GM10847 (cell line): ENCODE data around the gene PRRG1.

Experiments
- POLR2A ChIP-seq: IDR thresholded peaks from 2 replicates; pipeline ENCODE4 v1.6.1; 2011; ENCODE audit not compliant: insufficient read length; ENCODE audit errors: extremely low read depth

PRRG1 gene

DNA sequence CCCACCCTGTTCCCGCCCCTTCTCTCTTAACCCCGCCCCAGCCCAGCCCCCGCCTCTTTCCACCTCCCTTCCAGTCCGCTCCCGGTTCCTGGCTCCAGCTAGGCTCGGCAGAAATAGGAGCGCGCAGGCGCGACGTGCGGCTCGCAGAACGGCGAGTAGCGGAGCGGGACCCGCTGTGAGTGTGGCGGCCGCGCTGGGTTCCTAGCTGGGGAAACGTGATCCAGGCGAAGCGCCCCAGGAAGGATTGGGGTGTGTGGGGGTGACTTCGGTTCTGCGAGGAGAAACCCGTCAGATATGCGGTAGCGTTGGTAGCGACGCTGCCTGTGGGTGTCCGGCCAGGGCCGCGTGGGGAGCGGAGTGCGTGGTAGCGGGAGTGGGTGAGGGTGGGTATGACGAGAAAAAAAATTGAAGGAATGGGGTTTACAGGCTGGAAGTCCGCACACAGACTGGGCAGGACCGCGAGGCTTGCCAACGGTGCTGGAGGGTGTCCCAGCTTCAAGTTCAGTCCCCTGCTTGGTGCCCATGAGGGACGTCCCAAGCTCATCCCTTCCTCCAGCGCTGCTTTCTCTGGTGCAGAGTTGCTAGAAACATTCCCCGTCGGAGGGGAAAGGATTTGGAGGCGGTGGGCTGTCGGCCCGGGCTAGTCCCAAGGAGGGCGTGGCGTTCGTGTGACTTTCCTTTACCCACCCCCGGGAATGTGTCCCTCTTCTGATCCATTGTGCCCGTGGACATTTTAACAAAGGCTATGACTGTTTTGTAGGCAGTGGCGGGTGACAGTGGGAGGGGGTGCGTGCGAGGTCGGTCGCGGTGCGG, at the start of gene PRRG1:
Gene PRRG1, plus strand, starts transcription at position 144 of the 813 bp plus-strand sequence. CDS start 56,886 bp downstream, outside the sequence.
- no peak for TF ChIP-seq POLR2A

- no peak for TF ChIP-seq POLR2A
These were observed 46.6 kb upstream of the PRRG1 start for GRCh38 chrX:37302569-37302968.

DNA sequence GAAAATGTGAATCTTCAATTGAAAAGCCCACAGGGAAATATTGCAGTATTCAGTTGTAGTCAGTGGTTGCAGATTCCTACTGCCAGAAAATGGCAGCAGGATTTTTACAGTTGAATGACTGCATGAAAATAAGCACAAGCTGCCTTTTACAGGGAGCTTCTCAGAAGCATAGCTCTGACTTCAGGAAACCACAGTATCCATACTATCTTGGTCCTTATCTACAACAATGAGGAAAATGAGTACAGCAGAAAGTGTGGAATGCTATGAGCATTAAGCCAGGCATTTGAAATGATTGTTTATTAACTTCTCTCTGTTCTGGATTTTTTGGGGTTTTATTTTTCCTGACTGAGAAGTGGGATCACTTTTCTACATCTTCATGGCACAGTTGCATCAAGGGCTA, 34.6 kb upstream of the PRRG1 start:
- TF ChIP-seq POLR2A: no peak

DNA sequence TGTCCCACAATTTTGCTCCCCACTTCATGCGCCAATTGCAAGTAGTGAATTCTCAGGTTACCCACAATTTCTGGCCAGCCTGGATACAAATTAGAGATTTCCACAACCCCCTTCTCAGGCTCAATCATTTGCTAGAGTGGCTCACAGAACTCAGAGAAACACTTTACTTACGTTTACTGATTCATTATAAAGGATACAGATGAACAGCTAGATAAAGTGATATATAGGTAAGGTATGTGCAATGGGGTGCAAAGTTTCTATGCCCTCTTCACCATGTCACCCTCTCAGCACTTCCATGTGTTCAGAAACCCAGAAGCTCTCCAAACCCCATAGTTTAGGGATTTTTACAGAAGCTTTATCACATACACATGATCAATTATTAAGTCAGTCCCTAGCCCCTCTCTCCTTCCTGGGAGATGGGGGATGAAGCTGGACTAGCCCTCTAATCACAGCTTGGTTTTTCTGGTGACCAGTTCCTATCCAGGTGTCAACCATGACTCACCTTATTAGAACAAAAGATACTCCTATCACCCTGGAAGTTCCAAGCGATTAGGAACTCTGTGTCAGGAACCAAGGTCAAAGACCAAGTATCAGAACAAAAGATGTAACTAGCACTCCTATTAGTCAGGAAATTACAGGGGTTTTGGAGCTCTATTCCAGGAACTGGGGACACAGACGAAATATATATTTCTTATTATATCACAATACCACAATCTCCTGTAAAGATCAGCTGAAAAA, 33.5 kb upstream of the PRRG1 start:
- no peak for TF ChIP-seq POLR2A

DNA sequence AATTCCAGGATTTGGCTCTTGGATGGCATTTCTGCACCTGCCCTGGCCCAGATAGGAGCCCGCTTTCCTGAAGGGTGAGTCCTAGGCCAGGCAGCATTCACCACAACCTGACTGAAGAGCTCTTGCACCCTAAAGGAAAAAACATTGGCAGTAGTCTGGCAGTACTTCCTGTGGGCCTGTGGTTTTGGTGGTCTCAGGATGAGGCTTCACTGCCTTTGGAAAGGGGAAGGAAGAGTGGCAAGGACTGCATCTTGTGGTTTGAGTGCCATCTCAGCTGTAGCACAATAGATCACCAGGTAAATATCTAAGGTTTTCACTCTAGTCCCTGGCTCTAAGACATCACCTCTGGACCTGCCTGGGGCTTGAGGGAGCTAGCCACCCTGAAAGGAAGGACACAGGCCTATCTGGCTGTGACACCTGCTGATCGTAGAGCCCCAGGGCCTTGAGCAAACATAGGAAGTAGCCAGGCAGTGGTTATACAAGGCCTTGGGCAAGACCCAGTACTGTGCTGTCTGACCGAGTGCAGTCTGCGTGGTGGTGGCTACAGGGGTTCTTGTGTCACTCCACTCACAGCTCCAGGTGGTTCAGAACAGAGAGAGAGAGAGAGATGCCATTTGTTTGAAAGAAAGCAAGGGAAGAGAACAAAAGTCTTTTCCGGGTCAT, 28.5 kb upstream of the PRRG1 start:
- TF ChIP-seq POLR2A: no peak

GRCh38 chrX:37330642-37331041, 18.5 kb upstream of the PRRG1 start:
- TF ChIP-seq POLR2A: no peak

DNA sequence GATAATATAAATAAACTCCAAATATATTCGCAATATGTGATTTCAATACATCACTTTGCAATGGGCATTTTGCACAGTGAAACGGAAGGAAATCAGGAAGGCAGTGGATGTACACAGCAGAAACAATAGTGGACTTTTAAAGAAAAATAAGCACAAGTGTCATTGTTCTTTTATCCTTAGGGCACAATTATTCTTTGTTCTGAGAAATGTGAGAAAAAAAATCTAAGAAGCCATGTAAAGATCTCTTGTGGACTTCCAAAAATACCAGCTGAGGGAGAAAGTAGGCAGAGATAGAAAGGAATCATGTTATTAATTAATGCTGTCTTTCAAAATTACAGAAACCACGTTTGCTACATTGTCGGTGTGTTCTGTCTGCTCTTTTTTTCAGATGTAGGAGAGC, 17.6 kb upstream of the PRRG1 start:
- no peak for TF ChIP-seq POLR2A

GRCh38 chrX:37332055-37332454, 17.1 kb upstream of the PRRG1 start:
- TF ChIP-seq POLR2A: no peak

GRCh38 chrX:37332987-37333658, 16.0 kb upstream of the PRRG1 start:
- TF ChIP-seq POLR2A: no peak

DNA sequence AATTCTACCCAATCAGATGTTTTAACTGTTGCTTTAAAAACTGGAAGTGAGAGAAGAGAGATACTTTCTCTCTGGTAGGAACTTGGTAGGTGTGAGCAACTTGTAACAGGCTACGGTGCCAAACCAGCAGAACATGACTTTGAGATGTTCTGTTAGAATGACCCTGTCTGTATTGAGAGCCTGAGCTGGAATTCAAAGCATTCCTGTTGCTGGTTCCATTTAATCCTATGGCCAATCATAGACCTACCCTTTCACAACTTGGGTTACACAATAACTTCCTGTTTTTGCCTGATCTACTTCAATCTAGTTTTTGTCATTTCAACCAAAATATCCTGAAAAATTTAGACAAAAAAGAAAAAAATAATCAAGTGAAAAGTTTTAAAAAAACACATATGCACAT, 1.7 kb upstream of the PRRG1 start:
- TF ChIP-seq POLR2A: no peak

- TF ChIP-seq POLR2A: no peak
These were observed 763 bp upstream of the PRRG1 start for GRCh38 chrX:37348231-37348970.

- no peak for TF ChIP-seq POLR2A
These were observed 268 bp upstream of the PRRG1 start for GRCh38 chrX:37348971-37349220.

DNA sequence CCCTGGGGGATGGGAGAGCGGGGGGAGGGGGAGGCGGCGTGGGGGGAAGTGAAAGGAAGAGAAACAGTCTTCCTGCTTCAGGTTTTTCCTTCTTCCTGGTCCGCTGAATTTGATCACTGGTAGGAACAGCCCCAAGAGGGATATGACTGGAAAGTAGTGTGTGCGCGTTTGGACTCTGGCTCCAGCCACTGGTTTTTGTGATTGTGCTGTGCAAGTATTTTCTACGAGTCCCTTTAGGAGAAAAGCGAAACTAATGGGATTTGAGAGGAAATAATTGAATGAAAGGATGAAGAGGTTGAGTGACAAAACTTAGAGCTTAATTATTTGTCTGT, 836 bp downstream of the PRRG1 start:
- TF ChIP-seq POLR2A: no peak

DNA sequence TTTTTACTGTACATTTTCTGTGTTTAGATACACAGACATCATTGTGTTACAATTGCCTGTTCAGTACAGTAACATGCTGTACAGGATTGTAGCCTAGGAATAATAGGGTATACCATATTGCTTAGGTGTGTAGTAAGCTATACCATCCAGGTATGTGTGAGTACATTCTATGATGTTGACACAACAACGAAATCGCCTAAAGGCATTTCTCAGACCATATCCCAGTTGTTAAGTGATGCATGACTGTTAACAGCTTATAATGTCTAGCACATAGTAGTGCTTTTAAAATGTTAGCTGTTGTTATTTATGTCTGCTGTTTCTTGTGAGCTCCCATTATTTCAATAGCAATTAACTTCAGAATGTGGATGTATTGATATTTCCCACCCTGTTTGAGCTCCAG, 4.5 kb downstream of the PRRG1 start:
- TF ChIP-seq POLR2A: no peak

DNA sequence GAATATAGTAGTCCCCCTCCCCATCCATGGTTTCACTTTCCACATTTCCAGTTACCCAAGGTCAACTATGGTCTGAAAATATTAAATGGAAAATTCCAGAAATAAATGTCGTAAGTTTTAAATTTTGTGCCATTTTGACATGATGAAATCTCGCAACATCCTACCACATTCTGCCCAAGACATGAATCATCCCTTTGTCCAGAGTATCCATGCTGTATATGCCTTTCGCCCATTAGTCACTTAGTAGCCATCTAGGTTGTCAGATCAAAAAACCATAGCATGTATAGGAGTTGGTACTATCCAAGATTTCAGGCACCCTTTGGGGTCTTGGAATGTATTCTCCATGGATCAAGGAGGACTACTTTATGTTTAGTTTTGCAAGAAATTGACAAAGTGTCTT, 8.3 kb downstream of the PRRG1 start:
- no peak for TF ChIP-seq POLR2A
